AG08395 (cell line): ENCODE measurements around the gene GNG14.
A peak's percentile ranks its signal among the peaks of the same experiment; 100 is the strongest.
"Not testable (repeated sequence)": the region's sequence is repeated elsewhere in the genome, so short reads cannot be mapped to it uniquely, and the experiment has no call there.

ENCODE experiments used
- DNase-seq: peaks from one replicate; pipeline ENCODE4 v3.0.0; 2012; ENCODE audit warnings: mixed read lengths, low spot score

GNG14 gene

GRCh38 chr19:12667731-12668302 lies 20.0 kb upstream of the GNG14 start:
- DNase-seq = no peak

GRCh38 chr19:12668346-12668745 lies 19.5 kb upstream of the GNG14 start:
- DNase-seq = no peak

GRCh38 chr19:12668932-12669269 lies 18.9 kb upstream of the GNG14 start:
- DNase-seq = peak; percentile 63

- peak; percentile 82 for DNase-seq
Measured at GRCh38 chr19:12669270-12670158, 18.3 kb upstream of the GNG14 start.

- no peak for DNase-seq
Measured at GRCh38 chr19:12670159-12670928, 17.5 kb upstream of the GNG14 start.

- DNase-seq = no peak
Measured at GRCh38 chr19:12672744-12673143, 15.1 kb upstream of the GNG14 start.

- DNase-seq = no peak
Measured at GRCh38 chr19:12675399-12675798, 12.4 kb upstream of the GNG14 start.

- no peak for DNase-seq
Measured at GRCh38 chr19:12675940-12676339, 11.9 kb upstream of the GNG14 start.

- peak; percentile 86 for DNase-seq
Measured at GRCh38 chr19:12676384-12676792, 11.4 kb upstream of the GNG14 start.

GRCh38 chr19:12676928-12677327 lies 10.9 kb upstream of the GNG14 start:
- DNase-seq = no peak

- DNase-seq = not testable (repeated sequence)
Measured at GRCh38 chr19:12678039-12678438, 9.8 kb upstream of the GNG14 start.

- DNase-seq = no peak
Measured at GRCh38 chr19:12680034-12680433, 7.8 kb upstream of the GNG14 start.

GRCh38 chr19:12681074-12681987 lies 6.5 kb upstream of the GNG14 start, which contains the start of gene DHPS:
DHPS (minus strand) TSS chr19:12681880; CDS start chr19:12681766, 114 bp downstream.
- peak; percentile 96 for DNase-seq

- DNase-seq = no peak
Measured at GRCh38 chr19:12685831-12686230, 2.0 kb upstream of the GNG14 start.

- DNase-seq = no peak
Measured at GRCh38 chr19:12689012-12689411, 1.2 kb downstream of the GNG14 start.

- no peak for DNase-seq
Measured at GRCh38 chr19:12689581-12690216, 1.9 kb downstream of the GNG14 start.

GRCh38 chr19:12692960-12693359 lies 5.2 kb downstream of the GNG14 start:
- DNase-seq = no peak

- DNase-seq = no peak
Measured at GRCh38 chr19:12694641-12695040, 6.8 kb downstream of the GNG14 start.

GRCh38 chr19:12695096-12695495 lies 7.3 kb downstream of the GNG14 start:
- no peak for DNase-seq

GRCh38 chr19:12695514-12695913 lies 7.7 kb downstream of the GNG14 start:
- DNase-seq = no peak

- DNase-seq = no peak
Measured at GRCh38 chr19:12695997-12696365, 8.2 kb downstream of the GNG14 start.
